ENCODE measurements around the gene TMIE. TPM values are rescaled to one million over a fixed set of nuclear protein-coding genes. Genes with fewer than 3 reads are reported as not detected.

TMIE gene
- total and polyA plus RNA-seq, 2 of the 4 experiments (the other 2 are of a cell fraction): 0.12 TPM; not detected in 1

DNA sequence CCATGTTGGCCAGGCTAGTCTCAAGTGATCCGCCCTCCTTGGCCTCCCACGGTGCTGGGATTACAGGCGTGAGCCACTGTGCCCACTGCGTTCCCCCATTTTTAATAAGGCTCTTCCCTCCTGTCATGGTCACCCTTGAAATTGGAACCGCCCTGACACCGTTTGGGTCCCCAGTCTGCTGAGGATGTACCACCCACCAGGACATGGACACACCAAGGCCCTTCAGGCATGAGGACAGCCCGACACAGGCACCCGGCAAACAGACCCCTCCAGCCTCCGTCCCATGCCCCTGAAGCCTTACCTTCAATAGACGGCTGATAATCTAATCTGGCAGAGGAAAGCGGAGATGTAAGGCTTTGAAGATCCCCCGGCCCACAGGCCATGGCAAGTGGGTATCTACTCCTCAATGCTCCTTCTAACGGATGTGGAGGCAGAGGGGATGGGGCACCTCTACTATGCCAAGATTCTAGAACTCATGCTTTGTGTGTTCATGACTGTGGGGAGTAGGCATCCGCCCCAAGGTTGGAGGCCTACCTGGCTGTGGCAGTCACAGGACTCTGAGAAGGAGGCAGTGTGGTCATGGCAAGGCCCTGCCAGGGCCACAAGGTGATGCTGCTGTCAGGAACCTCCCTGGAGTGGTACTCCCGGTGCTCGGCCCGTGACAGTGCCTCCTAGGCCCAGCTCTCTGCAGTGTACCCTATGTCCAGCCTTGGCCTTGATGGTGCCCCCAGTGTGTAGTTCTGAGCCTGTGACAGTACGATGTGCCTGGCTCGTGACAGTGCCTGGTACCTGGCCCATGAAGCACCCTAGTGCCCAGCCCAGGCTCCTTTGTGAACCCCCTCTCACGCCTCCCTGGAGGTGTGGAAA lies 35.0 kb downstream of the TMIE start:
- Histone ChIP-seq H3K79me1 (ENCODE audit: low read depth in 1 of 2, low read length in 2 of 2) (no peaks in the 10 kb centered on the region), H3K4me2 (ENCODE audit: low read depth, low read length) (no peak overlapping the region), H3K14ac (replicated peaks; ENCODE audit: low read depth, low read length) (no peak overlapping the region), H3K9me3 (ENCODE audit: control insufficient read depth, insufficient read depth, low read length) (no peaks in the 10 kb centered on the region), H3K27me3 (ENCODE audit: control insufficient read depth, insufficient read depth, low read length) (peaks cover 29% of the 10 kb centered on the region), H4K5ac (ENCODE audit: low read depth, low read length) (no peak overlapping the region), H3K56ac (ENCODE audit: extremely low read depth, insufficient read depth, low read length) (no peak overlapping the region), H4K91ac (ENCODE audit: insufficient read depth, low read depth, low read length) (no peak overlapping the region), H2AK5ac (ENCODE audit: low read depth, low read length) (no peak overlapping the region), H3K27ac (ENCODE audit: insufficient read depth, low read length) (no peak overlapping the region), H2BK5ac (ENCODE audit: low read depth, low read length, poor library complexity, severe bottlenecking) (no peak overlapping the region), H3K9ac (ENCODE audit: low read depth, low read length) (no peak overlapping the region), H3K9me1 (ENCODE audit: insufficient read depth, low read length) (no peaks in the 10 kb centered on the region), H3K23ac (ENCODE audit: low read depth, low read length) (no peak overlapping the region), H3K36me3 (ENCODE audit: control insufficient read depth, insufficient read depth, low read length) (no peaks in the 10 kb centered on the region), H3K4me1 (ENCODE audit: control insufficient read depth, insufficient read depth, low read length) (no peaks in the 10 kb centered on the region), H3K4me3 (ENCODE audit: insufficient read depth, low read depth, low read length) (no peak overlapping the region), H4K8ac (ENCODE audit: low read depth in 2 of 2, low read length in 2 of 2) (no peak overlapping the region), H2BK120ac (ENCODE audit: low read depth, low read length) (no peak overlapping the region), H2AK9ac (replicated peaks; ENCODE audit: low read depth, low read length, poor library complexity) (peak overlapping the region; percentile 42), H2BK20ac (ENCODE audit: low read depth, low read length) (no peak overlapping the region), H4K20me1 (ENCODE audit: insufficient read depth, low read length) (no peaks in the 10 kb centered on the region), H2AFZ (replicated peaks; ENCODE audit: low read length, poor library complexity) (no peak overlapping the region), H2BK15ac (ENCODE audit: low read depth, low read length) (no peak overlapping the region), H3K18ac (ENCODE audit: low read depth, low read length) (no peak overlapping the region), H3K4ac (ENCODE audit: low read depth, low read length) (no peak overlapping the region)
- no TSS peak for BruUV-seq (replicated peaks)
- in situ Hi-C loops (cut with MboI; ENCODE audit: low sequenced_read_pairs) (no loop called here), intact Hi-C loops (cut with micrococcal nuclease) (no loop called here), dilution Hi-C loops (cut with HindIII; ENCODE audit: low sequenced_read_pairs, unreplicated experiment) (no loop called here)
- no peak for ATAC-seq (ENCODE audit: low read depth)
- DNase-seq: no peak
- POLR2A ChIA-PET (ENCODE audit: unreplicated experiment): no interaction called here
- CTCF ChIA-PET: no interaction called here
- 70% methylated on average over 7 of the region's 20 CpGs; no CpG with 5 or more reads in 1 of the 2 experiments for WGBS, 2 experiments (ENCODE audit: extremely low coverage in 2 of 2, insufficient read length in 1 of 2)
- TF ChIP-seq CEBPB (IDR thresholded peaks at IDR 0.05; ENCODE audit: low read depth, low read length) (no peak), RFX5 (IDR thresholded peaks at IDR 0.05; ENCODE audit: low read depth, low read length) (no peak), FOS (IDR thresholded peaks at IDR 0.05; ENCODE audit: low read depth, low read length) (no peak), USF2 (IDR thresholded peaks at IDR 0.05; ENCODE audit: low read depth, low read length) (no peak), SMC3 (IDR thresholded peaks at IDR 0.05; ENCODE audit: low read depth, low read length) (no peak), MAFK (IDR thresholded peaks at IDR 0.05; ENCODE audit: low read depth, low read length) (no peak), MXI1 (IDR thresholded peaks at IDR 0.05; ENCODE audit: borderline replicate concordance, low read depth, low read length) (no peak), BHLHE40 (IDR thresholded peaks at IDR 0.05; ENCODE audit: low read depth, low read length) (no peak), POLR2A (IDR thresholded peaks at IDR 0.05; ENCODE audit: low read depth, low read length) (no peak), RAD21 (IDR thresholded peaks at IDR 0.05; ENCODE audit: low read length) (no peak), RCOR1 (IDR thresholded peaks at IDR 0.05; ENCODE audit: insufficient replicate concordance, low read length) (no peak), MAZ (IDR thresholded peaks at IDR 0.05; ENCODE audit: borderline replicate concordance, low read depth, low read length) (no peak), NFE2L2 (IDR thresholded peaks at IDR 0.05; ENCODE audit: low read depth, low read length) (no peak)
- TF ChIP-seq, protein P1, sequence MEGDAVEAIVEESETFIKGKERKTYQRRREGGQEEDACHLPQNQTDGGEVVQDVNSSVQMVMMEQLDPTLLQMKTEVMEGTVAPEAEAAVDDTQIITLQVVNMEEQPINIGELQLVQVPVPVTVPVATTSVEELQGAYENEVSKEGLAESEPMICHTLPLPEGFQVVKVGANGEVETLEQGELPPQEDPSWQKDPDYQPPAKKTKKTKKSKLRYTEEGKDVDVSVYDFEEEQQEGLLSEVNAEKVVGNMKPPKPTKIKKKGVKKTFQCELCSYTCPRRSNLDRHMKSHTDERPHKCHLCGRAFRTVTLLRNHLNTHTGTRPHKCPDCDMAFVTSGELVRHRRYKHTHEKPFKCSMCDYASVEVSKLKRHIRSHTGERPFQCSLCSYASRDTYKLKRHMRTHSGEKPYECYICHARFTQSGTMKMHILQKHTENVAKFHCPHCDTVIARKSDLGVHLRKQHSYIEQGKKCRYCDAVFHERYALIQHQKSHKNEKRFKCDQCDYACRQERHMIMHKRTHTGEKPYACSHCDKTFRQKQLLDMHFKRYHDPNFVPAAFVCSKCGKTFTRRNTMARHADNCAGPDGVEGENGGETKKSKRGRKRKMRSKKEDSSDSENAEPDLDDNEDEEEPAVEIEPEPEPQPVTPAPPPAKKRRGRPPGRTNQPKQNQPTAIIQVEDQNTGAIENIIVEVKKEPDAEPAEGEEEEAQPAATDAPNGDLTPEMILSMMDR (conservative IDR thresholded peaks at IDR 0.05; ENCODE audit: low read depth, low read length): no peak
- TF ChIP-seq, protein P2, sequence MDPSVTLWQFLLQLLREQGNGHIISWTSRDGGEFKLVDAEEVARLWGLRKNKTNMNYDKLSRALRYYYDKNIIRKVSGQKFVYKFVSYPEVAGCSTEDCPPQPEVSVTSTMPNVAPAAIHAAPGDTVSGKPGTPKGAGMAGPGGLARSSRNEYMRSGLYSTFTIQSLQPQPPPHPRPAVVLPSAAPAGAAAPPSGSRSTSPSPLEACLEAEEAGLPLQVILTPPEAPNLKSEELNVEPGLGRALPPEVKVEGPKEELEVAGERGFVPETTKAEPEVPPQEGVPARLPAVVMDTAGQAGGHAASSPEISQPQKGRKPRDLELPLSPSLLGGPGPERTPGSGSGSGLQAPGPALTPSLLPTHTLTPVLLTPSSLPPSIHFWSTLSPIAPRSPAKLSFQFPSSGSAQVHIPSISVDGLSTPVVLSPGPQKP (IDR thresholded peaks at IDR 0.05; ENCODE audit: borderline replicate concordance, low read depth, low read length): no peak

Data from IMR-90 (cell line).